HFF-Myc (cell line): ENCODE measurements around the gene WSCD2.

Experiments
- DNase-seq: peaks from one replicate; pipeline ENCODE4 v3.0.0-alpha.2; 2011; ENCODE audit warnings: low read depth; ENCODE audit errors: extremely low read depth
- H3K4me3 ChIP-seq: replicated peaks from 2 replicates; pipeline ENCODE4 v1.5.1; 2011; ENCODE audit warnings: low read depth, mild to moderate bottlenecking, control low read depth, low read length
- CTCF ChIP-seq: IDR thresholded peaks from 2 replicates; pipeline ENCODE4 v1.5.1; 2012; ENCODE audit warnings: mild to moderate bottlenecking, low read depth, low read length, control low read depth; ENCODE audit errors: missing control alignments

Gene WSCD2

DNA sequence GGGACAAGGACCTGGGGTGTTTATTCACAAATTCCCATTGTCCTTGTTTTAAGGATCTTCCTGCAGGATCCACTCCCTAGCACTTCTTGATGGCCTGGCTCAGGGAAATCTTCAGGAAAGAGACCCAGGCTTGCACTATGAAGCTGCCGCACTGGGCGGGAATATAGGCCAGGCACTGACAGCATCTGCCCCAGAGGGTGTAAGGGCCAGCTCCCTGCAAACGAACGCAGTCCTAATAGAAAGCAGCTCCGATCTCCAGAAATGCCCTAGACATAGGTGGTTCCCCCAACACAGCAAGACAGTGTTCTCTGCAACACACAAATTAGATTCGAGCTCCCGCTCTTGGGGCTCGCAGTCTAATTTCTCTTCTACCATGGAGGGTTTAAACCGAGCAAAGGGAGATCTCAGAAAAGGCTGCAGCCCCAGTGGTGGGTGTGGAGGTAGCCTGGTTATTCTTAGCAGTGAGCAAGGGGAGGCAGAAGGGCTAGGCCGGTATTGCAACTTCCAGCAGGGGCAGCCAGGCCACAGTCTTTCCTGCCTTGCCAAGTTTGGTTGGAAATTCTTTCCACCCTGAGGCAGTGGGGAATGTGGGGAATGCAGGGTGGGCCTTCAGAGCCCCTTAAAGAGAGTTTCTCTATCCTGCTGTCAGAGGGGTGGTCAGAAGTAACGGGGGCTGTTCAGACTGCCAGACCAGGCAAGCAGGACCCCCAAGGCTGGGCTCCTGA is 16.1 kb upstream of the WSCD2 start:
- DNase-seq, result no peak
- TF ChIP-seq CTCF, result no peak
- H3K4me3 ChIP-seq, result no peak overlapping the region

DNA sequence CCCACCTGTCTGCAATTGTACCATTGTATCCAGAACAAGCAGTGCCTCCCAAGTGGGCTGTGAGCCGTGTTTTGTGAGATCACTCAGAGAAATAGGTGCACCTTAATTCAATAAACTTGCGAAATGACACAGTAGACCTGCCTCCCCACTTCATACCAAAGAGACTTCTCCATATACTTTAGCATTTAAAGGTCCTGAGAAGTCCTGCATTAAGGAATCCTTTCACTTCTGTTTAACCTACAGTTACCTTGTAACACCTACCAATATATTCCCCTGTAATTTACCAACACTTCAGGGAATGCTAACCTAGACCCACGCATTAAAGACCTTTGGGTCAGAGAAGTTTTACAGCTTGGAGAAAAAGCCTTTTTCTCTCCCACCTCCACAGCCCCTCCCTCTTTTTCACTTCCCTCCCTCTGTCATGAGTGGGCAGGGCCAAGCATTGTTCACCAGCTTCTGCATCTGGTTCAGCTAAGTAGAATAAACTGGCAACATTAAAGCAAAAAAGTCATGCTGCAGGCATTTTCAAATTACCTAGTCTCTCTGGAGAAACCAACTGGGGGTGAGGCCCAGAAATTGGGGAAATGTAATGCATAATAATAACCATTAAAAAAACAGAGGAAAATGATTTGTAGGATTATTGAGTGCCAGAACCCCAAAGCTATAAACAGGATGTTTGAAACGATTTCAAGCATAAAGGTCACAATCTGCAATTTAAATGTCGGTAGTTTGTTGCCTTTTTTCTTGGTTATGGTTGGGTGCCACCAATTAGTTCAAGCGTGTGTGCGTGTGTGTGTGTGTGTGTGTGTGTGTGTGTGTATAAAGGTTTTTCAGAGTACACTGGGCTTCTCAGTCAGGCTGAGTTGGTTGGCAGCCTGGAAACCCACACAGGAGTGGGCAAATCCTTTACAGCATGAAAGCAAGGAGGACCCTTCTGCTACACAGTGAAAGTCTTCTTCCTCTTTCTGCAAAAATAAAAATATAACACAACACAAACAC is 13.7 kb upstream of the WSCD2 start:
- no peak for DNase-seq
- no peak for TF ChIP-seq CTCF
- no peak overlapping the region for H3K4me3 ChIP-seq

DNA sequence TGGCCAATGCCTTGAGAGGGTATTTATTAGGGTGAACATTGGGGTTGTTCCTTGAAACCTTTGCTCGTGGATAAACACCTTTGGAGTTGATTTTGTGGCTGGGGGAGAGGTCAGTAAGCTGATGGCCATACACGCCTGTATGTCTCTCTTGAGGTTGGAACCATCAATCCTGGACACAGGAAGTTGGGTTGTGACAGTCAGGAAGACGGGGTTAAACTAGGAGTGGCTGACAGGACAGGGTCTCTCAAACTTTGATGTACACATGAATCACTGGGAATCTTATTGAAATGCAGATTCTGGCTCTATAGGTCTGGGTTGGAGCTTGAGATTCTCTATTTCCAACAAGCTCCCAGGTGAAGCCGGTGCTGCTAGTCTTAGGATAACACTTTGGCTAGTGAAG is 12.8 kb upstream of the WSCD2 start:
- DNase-seq, result no peak
- TF ChIP-seq CTCF, result no peak
- no peak overlapping the region for H3K4me3 ChIP-seq

- H3K4me3 ChIP-seq, result no peak overlapping the region
- TF ChIP-seq CTCF, result no peak
- DNase-seq, result no peak
Observed at GRCh38 chr12:108116699-108117098, 12.4 kb upstream of the WSCD2 start.

DNA sequence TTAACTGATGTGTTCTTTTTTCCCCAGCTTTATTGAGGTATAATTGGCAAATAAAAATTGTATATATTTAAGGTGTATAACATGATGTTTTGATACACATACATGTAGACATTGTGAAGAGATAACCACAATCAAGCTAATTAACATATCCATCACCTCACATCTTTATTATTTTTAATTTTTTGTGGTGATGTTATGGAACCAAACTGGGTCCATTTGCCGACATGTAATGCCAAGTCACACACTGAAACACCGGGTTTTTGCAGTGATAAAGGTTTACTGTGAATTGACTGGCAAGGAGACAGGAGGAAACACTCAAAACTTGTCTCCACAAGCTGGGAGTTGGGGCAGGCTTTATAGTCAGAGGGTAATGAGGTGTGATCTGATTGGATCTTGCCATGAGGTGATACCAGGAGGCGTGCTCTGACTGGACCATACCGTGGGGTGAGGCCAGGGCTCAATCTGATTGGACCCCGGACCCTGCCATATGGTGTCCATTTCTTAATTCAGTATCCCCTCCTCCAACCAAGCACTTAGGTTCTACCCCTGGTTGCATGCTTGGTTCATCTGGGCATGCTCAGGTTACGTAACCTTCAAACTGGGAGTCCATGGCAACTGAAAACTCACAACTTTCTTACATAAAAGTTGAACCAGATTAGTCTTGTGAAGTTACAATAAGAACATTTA is 11.8 kb upstream of the WSCD2 start:
- DNase-seq, result no peak
- H3K4me3 ChIP-seq, result no peak overlapping the region
- no peak for TF ChIP-seq CTCF

DNA sequence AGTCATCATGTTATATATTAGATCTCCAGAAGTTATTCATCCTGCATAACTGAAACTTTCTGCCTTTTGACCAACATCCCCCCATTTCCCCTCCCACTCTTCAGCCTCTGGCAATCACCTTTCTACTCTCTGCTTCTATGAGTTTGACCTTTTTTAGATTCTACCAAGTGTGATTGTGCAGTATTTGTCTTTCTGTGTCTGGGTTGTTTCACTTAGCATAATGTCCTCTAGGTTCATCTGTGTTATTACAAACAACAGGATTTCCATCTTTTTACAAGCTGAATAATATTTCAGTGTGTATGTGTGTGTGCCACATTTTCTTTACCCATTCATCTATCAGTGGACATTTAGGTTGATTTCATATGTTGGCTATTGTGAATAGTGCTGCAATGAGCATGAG is 11.2 kb upstream of the WSCD2 start:
- no peak for TF ChIP-seq CTCF
- H3K4me3 ChIP-seq, result no peak overlapping the region
- no peak for DNase-seq
